Mucosa of gallbladder (tissue), 1 donor: Measurements from ENCODE around the gene ELL. TPM values are rescaled to one million over a fixed set of nuclear protein-coding genes. Genes with fewer than 3 reads are reported as not detected.

Experiments
- DNase-seq: peaks from one replicate; pipeline ENCODE4 v3.0.0-alpha.2; 2020; ENCODE audit warnings: low spot score
- total RNA-seq: library from RNA; stranded (reverse); gene quantifications from one replicate; pipeline ENCODE4 v1.2.1, GENCODE V29; 2021
- donor health status: DM: no; HTN: no; CAD: no.

ELL gene
- total RNA-seq, 1 donor from 2014 or later = 20.1 TPM

DNA sequence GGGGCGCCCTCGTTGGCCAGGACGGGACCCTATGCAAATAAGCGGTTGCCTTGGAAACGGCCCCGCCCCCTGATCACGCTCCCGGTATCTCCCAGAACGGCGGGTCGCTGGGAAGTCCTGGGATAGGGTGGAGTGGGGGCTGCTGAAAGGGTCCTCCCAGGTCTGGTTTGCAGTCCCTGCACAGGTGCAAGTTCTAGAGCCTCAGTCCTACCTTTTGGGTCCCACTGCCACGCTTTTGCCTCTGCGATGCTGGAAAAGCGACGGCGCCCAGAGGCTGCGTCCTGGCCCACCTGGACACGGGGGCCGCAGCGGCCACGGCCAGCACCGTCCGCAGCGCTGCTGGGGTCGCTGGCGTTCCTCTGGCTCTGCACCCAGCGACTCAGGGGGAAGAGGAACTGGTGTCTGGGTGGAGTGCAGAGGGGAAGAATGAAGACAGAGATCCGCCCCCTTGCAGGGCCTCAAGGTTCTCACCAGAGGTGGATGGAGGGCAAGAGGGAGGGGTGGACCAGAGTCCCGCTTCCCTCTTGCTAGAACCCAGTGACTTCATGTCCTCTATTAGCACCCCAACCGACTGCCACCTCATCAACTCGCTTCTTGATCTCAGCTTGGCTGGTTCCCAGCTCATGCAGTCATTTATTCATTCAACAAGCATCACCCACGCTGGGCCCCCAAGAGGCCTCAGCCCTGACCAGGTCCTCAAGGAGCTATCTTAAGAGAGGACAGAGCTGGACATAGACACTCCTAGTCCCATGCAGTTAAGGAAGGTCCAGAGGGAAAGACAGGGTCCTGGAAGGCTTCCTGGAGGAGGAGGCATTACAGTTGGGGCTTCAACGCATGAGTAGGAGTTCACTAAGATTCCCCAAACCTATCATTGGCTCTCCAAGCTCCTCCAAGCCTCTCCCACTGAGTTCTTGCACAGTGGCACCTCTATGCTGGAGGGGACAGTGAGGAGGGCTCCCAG, 124.3 kb downstream of the ELL start, which contains the start of gene LRRC25:
Gene LRRC25 (minus strand): TSS at position 381 of the 961 bp plus-strand sequence. CDS start 659 bp downstream, outside the sequence.
- no peak for DNase-seq

GRCh38 chr19:18396471-18397241, 125.2 kb downstream of the ELL start:
- no peak for DNase-seq

DNA sequence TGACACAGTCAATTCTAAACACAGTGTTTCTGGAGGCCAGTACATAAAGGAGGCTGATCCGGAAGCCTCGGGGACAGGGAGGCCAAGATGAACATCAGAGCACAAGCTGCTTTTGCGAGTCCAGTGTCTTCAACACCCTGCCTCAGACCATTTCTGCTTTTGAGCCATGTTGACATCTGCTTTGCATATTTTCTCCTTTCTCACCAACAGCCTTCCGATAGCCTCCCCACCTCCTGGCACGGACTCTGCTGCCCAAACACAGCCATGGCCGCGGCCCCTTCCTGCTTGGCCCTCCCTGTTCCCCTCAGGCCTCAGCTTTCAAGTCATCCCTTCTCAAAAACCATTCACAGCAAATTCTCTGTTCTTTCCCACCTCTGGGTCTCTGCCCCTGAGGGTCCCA, 128.0 kb downstream of the ELL start:
- DNase-seq = no peak

DNA sequence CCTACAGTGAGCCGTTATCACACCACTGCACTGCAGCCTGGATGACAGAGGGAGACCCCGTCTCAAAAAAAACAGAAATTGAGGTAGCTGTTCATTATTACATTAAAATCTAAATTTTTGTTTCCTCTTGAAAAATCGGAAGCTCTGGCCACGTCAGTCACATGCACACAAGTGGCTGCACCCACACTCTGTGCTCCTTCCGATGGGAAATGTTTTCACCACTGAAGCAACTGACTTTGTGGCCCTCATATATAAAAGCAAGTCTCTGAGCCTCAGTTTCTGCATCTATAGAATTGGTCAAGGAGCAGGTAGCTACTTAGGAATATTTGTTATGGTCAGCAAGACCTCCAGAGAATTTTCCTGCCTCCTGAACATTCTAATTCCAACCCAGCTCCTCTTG, 128.9 kb downstream of the ELL start:
- DNase-seq = no peak

Other genes with a start within 250 kb of the ELL start
- 2.9 TPM for gene IQCN, start 247.6 kb downstream of the ELL start, total RNA-seq
- gene JUND, start 240.4 kb downstream of the ELL start, total RNA-seq = 303 TPM
- gene LSM4, start 199.0 kb downstream of the ELL start, total RNA-seq = 92.9 TPM
- 56.6 TPM for gene PGPEP1, start 181.5 kb downstream of the ELL start, total RNA-seq
- 76.0 TPM for gene GDF15, start 135.9 kb downstream of the ELL start, total RNA-seq
- 7.8 TPM for gene LRRC25, start 124.4 kb downstream of the ELL start, total RNA-seq
- 68.1 TPM for gene SSBP4, start 102.7 kb downstream of the ELL start, total RNA-seq
- 37.1 TPM for gene ISYNA1, start 83.9 kb downstream of the ELL start, total RNA-seq
- gene FKBP8, start 21.5 kb upstream of the ELL start, total RNA-seq = 226 TPM
- gene KXD1, start 35.8 kb upstream of the ELL start, total RNA-seq = 70.5 TPM
- 878 TPM for gene UBA52, start 49.8 kb upstream of the ELL start, total RNA-seq
- gene REX1BD, start 66.7 kb upstream of the ELL start, total RNA-seq = 93.0 TPM
- 5.8 TPM for gene CRLF1, start 84.7 kb upstream of the ELL start, total RNA-seq
- gene TMEM59L, start 90.8 kb upstream of the ELL start, total RNA-seq = 10.9 TPM
- 16.7 TPM for gene KLHL26, start 115.0 kb upstream of the ELL start, total RNA-seq
- 23.6 TPM for gene CRTC1, start 161.6 kb upstream of the ELL start, total RNA-seq